Mesenchymal stem cell (in vitro differentiated cells and primary cell): ENCODE data around the gene KCND2.

Source experiments
- DNase-seq: peaks from one replicate; pipeline ENCODE4 v3.0.0-alpha.2; 2013
- H2AFZ ChIP-seq: one replicate; pipeline ENCODE4 v1.6.1; 2013; ENCODE audit warnings: low read depth, mild to moderate bottlenecking, control low read depth, inconsistent platforms, low read length, moderate library complexity
- H2AK5ac ChIP-seq: 2 replicates; pipeline ENCODE4 v1.6.1; 2013; ENCODE audit warnings: low read length, moderate library complexity, mild to moderate bottlenecking, inconsistent platforms; ENCODE audit not compliant: severe bottlenecking
- H2BK120ac ChIP-seq: one replicate; pipeline ENCODE4 v1.6.1; 2013; ENCODE audit warnings: low read depth, mild to moderate bottlenecking, inconsistent platforms, low read length, moderate library complexity
- H2BK12ac ChIP-seq, 2 experiments: one replicate each; pipeline ENCODE4 v1.6.1; 2013; ENCODE audit warnings: inconsistent platforms in 2 of 2, low read length in 2 of 2, mild to moderate bottlenecking in 2 of 2, moderate library complexity in 2 of 2, control low read depth in 1 of 2
- H2BK15ac ChIP-seq: one replicate; pipeline ENCODE4 v1.6.1; 2013; ENCODE audit warnings: mild to moderate bottlenecking, low read depth, inconsistent platforms; ENCODE audit not compliant: poor library complexity, severe bottlenecking
- H2BK5ac ChIP-seq: 2 replicates; pipeline ENCODE4 v1.6.1; 2013; ENCODE audit warnings: low read depth, mild to moderate bottlenecking, low read length, control low read depth, inconsistent platforms; ENCODE audit not compliant: poor library complexity, severe bottlenecking
- H3K14ac ChIP-seq, 2 experiments: one replicate each; pipeline ENCODE4 v1.6.1; 2013; ENCODE audit warnings: inconsistent platforms in 2 of 2, low read length in 2 of 2, control low read depth in 1 of 2, mild to moderate bottlenecking in 1 of 2, moderate library complexity in 1 of 2
- H3K18ac ChIP-seq, 2 experiments: one replicate each; pipeline ENCODE4 v1.6.1; 2013; ENCODE audit warnings: inconsistent platforms in 2 of 2, low read length in 2 of 2, control low read depth in 1 of 2, low read depth in 1 of 2, mild to moderate bottlenecking in 1 of 2
- H3K23ac ChIP-seq, 2 experiments: one replicate each; pipeline ENCODE4 v1.6.1; 2013; ENCODE audit warnings: inconsistent platforms in 2 of 2, low read length in 2 of 2, mild to moderate bottlenecking in 2 of 2, moderate library complexity in 2 of 2, control low read depth in 1 of 2
- H3K27ac ChIP-seq: 2 replicates; pipeline ENCODE4 v1.5.1; 2013; ENCODE audit warnings: mild to moderate bottlenecking, moderate library complexity, low read length, control low read depth, inconsistent platforms; ENCODE audit not compliant: poor library complexity, severe bottlenecking
- H3K27me3 ChIP-seq, 2 experiments: 2 replicates each; pipeline versions ENCODE4 v1.6.1 to v1.7.0; 2013; ENCODE audit warnings: low read length in 2 of 2, mild to moderate bottlenecking in 2 of 2, moderate library complexity in 2 of 2, control low read depth in 1 of 2, inconsistent platforms in 1 of 2; ENCODE audit not compliant: control insufficient read depth in 1 of 2, insufficient read depth in 1 of 2
- H3K36me3 ChIP-seq, 2 experiments: 2 replicates each; pipeline versions ENCODE4 v1.6.1 to v1.7.0; 2013; ENCODE audit warnings: low read length in 2 of 2, control low read depth in 1 of 2, inconsistent platforms in 1 of 2, low read depth in 1 of 2, mild to moderate bottlenecking in 1 of 2; ENCODE audit not compliant: insufficient read depth in 2 of 2, control insufficient read depth in 1 of 2
- H3K4ac ChIP-seq, 2 experiments: one replicate each; pipeline ENCODE4 v1.6.1; 2013; ENCODE audit warnings: inconsistent platforms in 2 of 2, low read length in 2 of 2, mild to moderate bottlenecking in 2 of 2, moderate library complexity in 2 of 2, control low read depth in 1 of 2, low read depth in 1 of 2
- H3K4me1 ChIP-seq: 2 replicates; pipeline ENCODE4 v1.6.1; 2013; ENCODE audit warnings: low read depth, low read length, control low read depth; ENCODE audit not compliant: control insufficient read depth, insufficient read depth
- H3K4me2 ChIP-seq: 2 replicates; pipeline ENCODE4 v1.6.1; 2013; ENCODE audit warnings: low read length, mild to moderate bottlenecking, inconsistent platforms; ENCODE audit not compliant: poor library complexity, severe bottlenecking
- H3K4me3 ChIP-seq, 2 experiments: 2 replicates each; pipeline versions ENCODE4 v1.5.1 to v1.7.0; 2013; ENCODE audit warnings: low read length in 2 of 2, mild to moderate bottlenecking in 2 of 2, control low read depth in 1 of 2, low read depth in 1 of 2; ENCODE audit not compliant: insufficient read depth in 1 of 2
- H3K79me1 ChIP-seq: replicated peaks from 2 replicates; pipeline ENCODE4 v1.6.1; 2013; ENCODE audit warnings: mild to moderate bottlenecking, control low read depth, low read length, inconsistent platforms; ENCODE audit not compliant: poor library complexity, severe bottlenecking
- H3K9ac ChIP-seq: 2 replicates; pipeline ENCODE4 v1.7.0; 2013; ENCODE audit warnings: mild to moderate bottlenecking, low read length, moderate library complexity
- H3K9me3 ChIP-seq: 2 replicates; pipeline ENCODE4 v1.7.0; 2013; ENCODE audit warnings: mild to moderate bottlenecking, low read length; ENCODE audit not compliant: control insufficient read depth
- H4K8ac ChIP-seq: one replicate; pipeline ENCODE4 v1.6.1; 2013; ENCODE audit warnings: inconsistent platforms, mild to moderate bottlenecking, low read length, moderate library complexity
- H4K91ac ChIP-seq: one replicate; pipeline ENCODE4 v1.6.1; 2013; ENCODE audit warnings: mild to moderate bottlenecking, low read length, inconsistent platforms
- WGBS: methylation state at CpG from one replicate; pipeline ENCODE4 v1.1.7; 2013; ENCODE audit warnings: mixed read lengths; 5-methylcytosine and 5-hydroxymethylcytosine counted together

Gene KCND2

GRCh38 chr7:120337308-120337907 lies 64.4 kb downstream of the KCND2 start:
- no peaks in the 10 kb centered on the region for H3K9me3 ChIP-seq
- no peak overlapping the region for H3K14ac ChIP-seq
- H3K18ac ChIP-seq: no peak overlapping the region
- H2AFZ ChIP-seq: no peak overlapping the region
- no peak overlapping the region for H4K8ac ChIP-seq
- H3K4me3 ChIP-seq: no peak overlapping the region
- peaks cover 0 to 8% of the 10 kb centered on the region in 2 experiments for H3K36me3 ChIP-seq
- no peaks in the 10 kb centered on the region for H3K27me3 ChIP-seq
- H4K91ac ChIP-seq: no peak overlapping the region
- no peak overlapping the region for H3K4ac ChIP-seq
- no peak overlapping the region for H3K23ac ChIP-seq
- H2BK15ac ChIP-seq: no peak overlapping the region
- H3K4me2 ChIP-seq: no peak overlapping the region
- no peaks in the 10 kb centered on the region for H3K4me1 ChIP-seq
- no CpG with 5 or more reads among the region's 1 CpG for WGBS
- H2BK12ac ChIP-seq: no peak overlapping the region
- H2BK120ac ChIP-seq: no peak overlapping the region
- H3K9ac ChIP-seq: no peak overlapping the region
- peak; percentile 12 for DNase-seq
- no peak overlapping the region for H3K27ac ChIP-seq
- H2BK5ac ChIP-seq: no peak overlapping the region
- H3K79me1 ChIP-seq: no peaks in the 10 kb centered on the region
- no peak overlapping the region for H2AK5ac ChIP-seq

- H2AFZ ChIP-seq: no peak overlapping the region
- no peak overlapping the region for H2BK5ac ChIP-seq
- no peak overlapping the region for H3K9ac ChIP-seq
- DNase-seq: no peak
- H3K4me3 ChIP-seq: no peak overlapping the region
- WGBS: 88% methylated on average over 2 of the region's 5 CpGs
- no peaks in the 10 kb centered on the region for H3K79me1 ChIP-seq
- no peak overlapping the region for H3K27ac ChIP-seq
- H3K4ac ChIP-seq: no peak overlapping the region
- H3K27me3 ChIP-seq: no peaks in the 10 kb centered on the region
- no peak overlapping the region for H3K14ac ChIP-seq
- no peak overlapping the region for H2BK12ac ChIP-seq
- H3K23ac ChIP-seq: no peak overlapping the region
- no peak overlapping the region for H2BK15ac ChIP-seq
- H2AK5ac ChIP-seq: no peak overlapping the region
- H3K4me1 ChIP-seq: no peaks in the 10 kb centered on the region
- H3K36me3 ChIP-seq: peaks cover 0 to 4% of the 10 kb centered on the region in 2 experiments
- no peak overlapping the region for H4K91ac ChIP-seq
- no peak overlapping the region for H2BK120ac ChIP-seq
- H4K8ac ChIP-seq: no peak overlapping the region
- no peaks in the 10 kb centered on the region for H3K9me3 ChIP-seq
- H3K4me2 ChIP-seq: no peak overlapping the region
- H3K18ac ChIP-seq: no peak overlapping the region
These were observed 71.3 kb downstream of the KCND2 start for GRCh38 chr7:120344276-120344675.

- Histone ChIP-seq H2AK5ac (no peak overlapping the region), H3K27me3 (no peaks in the 10 kb centered on the region), H3K9ac (no peak overlapping the region), H3K4me3 (no peak overlapping the region), H2AFZ (no peak overlapping the region), H3K18ac (no peak overlapping the region), H4K8ac (no peak overlapping the region), H2BK12ac (no peak overlapping the region), H2BK120ac (no peak overlapping the region), H3K14ac (no peak overlapping the region), H2BK15ac (no peak overlapping the region), H3K4ac (no peak overlapping the region), H3K9me3 (no peaks in the 10 kb centered on the region), H3K23ac (no peak overlapping the region), H2BK5ac (no peak overlapping the region), H3K36me3 (peaks cover 0 to 5% of the 10 kb centered on the region in 2 experiments), H4K91ac (no peak overlapping the region), H3K27ac (no peak overlapping the region), H3K79me1 (no peaks in the 10 kb centered on the region), H3K4me2 (no peak overlapping the region), H3K4me1 (no peaks in the 10 kb centered on the region)
- DNase-seq: no peak
- WGBS: over 99% methylated on average over 2 of the region's 3 CpGs
These were observed 80.2 kb downstream of the KCND2 start for GRCh38 chr7:120353171-120353570.

- Histone ChIP-seq H3K4me1 (no peaks in the 10 kb centered on the region), H3K4me3 (no peak overlapping the region), H4K8ac (no peak overlapping the region), H2BK12ac (no peak overlapping the region), H3K9me3 (no peaks in the 10 kb centered on the region), H2AK5ac (no peak overlapping the region), H3K27me3 (no peaks in the 10 kb centered on the region), H3K36me3 (peaks cover 0 to 24% of the 10 kb centered on the region in 2 experiments), H3K14ac (no peak overlapping the region), H4K91ac (no peak overlapping the region), H2BK5ac (no peak overlapping the region), H2AFZ (no peak overlapping the region), H3K18ac (no peak overlapping the region), H3K4me2 (no peak overlapping the region), H3K27ac (no peak overlapping the region), H3K9ac (no peak overlapping the region), H3K79me1 (no peaks in the 10 kb centered on the region), H2BK15ac (no peak overlapping the region), H3K4ac (no peak overlapping the region), H3K23ac (no peak overlapping the region), H2BK120ac (no peak overlapping the region)
- DNase-seq: no peak
These were observed 87.9 kb downstream of the KCND2 start for GRCh38 chr7:120360918-120361317.
